OCI-LY1 (cell line): ENCODE data around the gene AMPD2.

Experiments
- H2AFZ ChIP-seq: fragments of 200-600 bp; sonication (generic), shearing (Covaris generic); 2 replicates; pipeline ENCODE4 v1.6.0; 2014; ENCODE audit warnings: antibody characterized with exemption, mild to moderate bottlenecking, low read length
- H3F3A ChIP-seq: fragments of 200-600 bp; sonication (generic), shearing (Covaris generic); 2 replicates; pipeline ENCODE4 v1.6.0; 2014; ENCODE audit warnings: mild to moderate bottlenecking, antibody characterized with exemption, low read length, moderate library complexity; ENCODE audit not compliant: insufficient read depth
- H3K27ac ChIP-seq: fragments of 200-600 bp; sonication (generic); 2 replicates; pipeline ENCODE4 v1.5.1; 2014; ENCODE audit warnings: low read length, mixed run types, mild to moderate bottlenecking, low read depth; ENCODE audit not compliant: poor library complexity, severe bottlenecking
- H3K27me3 ChIP-seq: fragments of 200-600 bp; sonication (generic); 2 replicates; pipeline ENCODE4 v1.6.0; 2014; ENCODE audit warnings: antibody characterized with exemption, mild to moderate bottlenecking, low read length, moderate library complexity; ENCODE audit not compliant: insufficient read depth
- H3K36me3 ChIP-seq: fragments of 200-600 bp; sonication (generic); 2 replicates; pipeline ENCODE4 v1.6.1; 2014; ENCODE audit warnings: mild to moderate bottlenecking, antibody characterized with exemption, low read length, moderate library complexity, mixed read lengths; ENCODE audit not compliant: insufficient read depth
- H3K4me1 ChIP-seq: fragments of 200-600 bp; sonication (generic); 2 replicates; pipeline ENCODE4 v1.5.1; 2014; ENCODE audit warnings: mild to moderate bottlenecking, low read length, moderate library complexity; ENCODE audit not compliant: insufficient read depth, severe bottlenecking
- H3K4me2 ChIP-seq: fragments of 200-600 bp; sonication (generic), shearing (Covaris generic); 2 replicates; pipeline ENCODE4 v1.6.1; 2014; ENCODE audit warnings: low read length
- H3K4me3 ChIP-seq: fragments of 200-600 bp; sonication (generic); 2 replicates; pipeline ENCODE4 v1.5.1; 2014; ENCODE audit warnings: low read length, low read depth, mild to moderate bottlenecking, mixed read lengths; ENCODE audit not compliant: poor library complexity, severe bottlenecking
- H3K79me2 ChIP-seq: fragments of 200-600 bp; shearing (Covaris generic); 2 replicates; pipeline ENCODE4 v1.6.1; 2016; ENCODE audit warnings: mixed run types, low read length, mixed read lengths; ENCODE audit not compliant: insufficient read depth
- H3K9ac ChIP-seq: fragments of 200-600 bp; sonication (generic), shearing (Covaris generic); 2 replicates; pipeline ENCODE4 v1.6.1; 2014; ENCODE audit warnings: mild to moderate bottlenecking, low read length, mixed read lengths
- H3K9me2 ChIP-seq: fragments of 200-600 bp; sonication (generic), shearing (Covaris generic); 2 replicates; pipeline ENCODE4 v1.6.1; 2014; ENCODE audit warnings: low read depth, mild to moderate bottlenecking, low read length, mixed read lengths
- H3K9me3 ChIP-seq: fragments of 200-600 bp; shearing (Covaris generic); 2 replicates; pipeline ENCODE4 v1.6.1; 2014; ENCODE audit warnings: low read length, mixed read lengths
- H4K20me1 ChIP-seq: fragments of 200-600 bp; sonication (generic), shearing (Covaris generic); 2 replicates; pipeline ENCODE4 v1.6.0; 2016; ENCODE audit warnings: mild to moderate bottlenecking, low read length; ENCODE audit not compliant: insufficient read depth
- EZH2 ChIP-seq: fragments of 200-600 bp; sonication (generic), shearing (Covaris generic); IDR thresholded peaks from 2 replicates; pipeline ENCODE4 v1.8.0; 2017; ENCODE audit warnings: borderline replicate concordance, mixed run types, mild to moderate bottlenecking, antibody characterized with exemption, low read length, moderate library complexity, mixed read lengths
- TF ChIP-seq, protein P1 (sequence below): fragments of 200-600 bp; sonication (generic), shearing (Covaris generic); IDR thresholded peaks from 2 replicates; pipeline ENCODE4 v1.5.1; 2017; ENCODE audit warnings: mild to moderate bottlenecking, antibody characterized with exemption, low read length, moderate library complexity, mixed read lengths

Gene AMPD2

GRCh38 chr1:109622137-109622892 lies 2.7 kb downstream of the AMPD2 start:
- no peaks in the 10 kb centered on the region for H3K27me3 ChIP-seq
- H3K4me2 ChIP-seq, result peak overlapping the region; percentile 75
- no peak overlapping the region for H2AFZ ChIP-seq
- H3K79me2 ChIP-seq, result no peaks in the 10 kb centered on the region
- H3F3A ChIP-seq, result no peaks in the 10 kb centered on the region
- H3K9ac ChIP-seq, result peak overlapping the region; percentile 85; the same call in 1 of the 2 replicates
- H3K9me2 ChIP-seq, result no peaks in the 10 kb centered on the region
- H3K4me1 ChIP-seq, result peaks cover 58% of the 10 kb centered on the region
- H3K9me3 ChIP-seq, result no peaks in the 10 kb centered on the region
- H3K36me3 ChIP-seq, result peaks cover 4% of the 10 kb centered on the region; the same call in 1 of the 2 replicates
- peak overlapping the region; percentile 79 for H3K27ac ChIP-seq
- H3K4me3 ChIP-seq, result peak overlapping the region; percentile 87
- no peaks in the 10 kb centered on the region for H4K20me1 ChIP-seq
- no peak for TF ChIP-seq EZH2
- TF ChIP-seq, protein P1, sequence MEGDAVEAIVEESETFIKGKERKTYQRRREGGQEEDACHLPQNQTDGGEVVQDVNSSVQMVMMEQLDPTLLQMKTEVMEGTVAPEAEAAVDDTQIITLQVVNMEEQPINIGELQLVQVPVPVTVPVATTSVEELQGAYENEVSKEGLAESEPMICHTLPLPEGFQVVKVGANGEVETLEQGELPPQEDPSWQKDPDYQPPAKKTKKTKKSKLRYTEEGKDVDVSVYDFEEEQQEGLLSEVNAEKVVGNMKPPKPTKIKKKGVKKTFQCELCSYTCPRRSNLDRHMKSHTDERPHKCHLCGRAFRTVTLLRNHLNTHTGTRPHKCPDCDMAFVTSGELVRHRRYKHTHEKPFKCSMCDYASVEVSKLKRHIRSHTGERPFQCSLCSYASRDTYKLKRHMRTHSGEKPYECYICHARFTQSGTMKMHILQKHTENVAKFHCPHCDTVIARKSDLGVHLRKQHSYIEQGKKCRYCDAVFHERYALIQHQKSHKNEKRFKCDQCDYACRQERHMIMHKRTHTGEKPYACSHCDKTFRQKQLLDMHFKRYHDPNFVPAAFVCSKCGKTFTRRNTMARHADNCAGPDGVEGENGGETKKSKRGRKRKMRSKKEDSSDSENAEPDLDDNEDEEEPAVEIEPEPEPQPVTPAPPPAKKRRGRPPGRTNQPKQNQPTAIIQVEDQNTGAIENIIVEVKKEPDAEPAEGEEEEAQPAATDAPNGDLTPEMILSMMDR, result no peak

DNA sequence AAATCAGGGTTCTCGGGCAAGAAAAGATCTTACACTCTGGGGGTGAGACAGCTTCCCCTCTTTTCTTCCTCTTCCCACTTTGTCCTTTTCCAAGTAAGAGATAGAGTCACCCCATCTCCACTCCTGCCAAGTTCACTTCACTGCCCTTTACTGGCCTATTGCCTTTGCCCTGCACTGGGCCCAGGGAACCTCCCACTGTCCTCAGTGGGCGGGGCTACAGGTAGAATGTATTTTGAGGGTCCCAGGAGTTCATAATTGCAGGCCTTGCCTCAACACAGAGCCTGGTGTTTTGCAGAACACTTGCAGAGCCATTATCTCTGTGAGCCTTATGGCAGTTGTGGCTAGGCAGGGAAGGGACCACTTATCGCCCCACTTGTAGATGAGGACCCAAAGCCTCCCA lies 3.3 kb downstream of the AMPD2 start:
- Histone ChIP-seq H2AFZ (no peak overlapping the region), H3K79me2 (no peaks in the 10 kb centered on the region), H3K4me2 (peak overlapping the region; percentile 75; the same call in 1 of the 2 replicates), H3K27me3 (no peaks in the 10 kb centered on the region), H3K9me2 (no peaks in the 10 kb centered on the region), H3K4me1 (peaks cover 58% of the 10 kb centered on the region), H3K4me3 (peak overlapping the region; percentile 55), H3K36me3 (peaks cover 10% of the 10 kb centered on the region; the same call in 1 of the 2 replicates), H3K9me3 (no peaks in the 10 kb centered on the region), H3K27ac (peak overlapping the region; percentile 79), H3K9ac (peak overlapping the region; percentile 63; the same call in 1 of the 2 replicates), H3F3A (no peaks in the 10 kb centered on the region), H4K20me1 (no peaks in the 10 kb centered on the region)
- TF ChIP-seq, protein P1, result no peak
- no peak for TF ChIP-seq EZH2

DNA sequence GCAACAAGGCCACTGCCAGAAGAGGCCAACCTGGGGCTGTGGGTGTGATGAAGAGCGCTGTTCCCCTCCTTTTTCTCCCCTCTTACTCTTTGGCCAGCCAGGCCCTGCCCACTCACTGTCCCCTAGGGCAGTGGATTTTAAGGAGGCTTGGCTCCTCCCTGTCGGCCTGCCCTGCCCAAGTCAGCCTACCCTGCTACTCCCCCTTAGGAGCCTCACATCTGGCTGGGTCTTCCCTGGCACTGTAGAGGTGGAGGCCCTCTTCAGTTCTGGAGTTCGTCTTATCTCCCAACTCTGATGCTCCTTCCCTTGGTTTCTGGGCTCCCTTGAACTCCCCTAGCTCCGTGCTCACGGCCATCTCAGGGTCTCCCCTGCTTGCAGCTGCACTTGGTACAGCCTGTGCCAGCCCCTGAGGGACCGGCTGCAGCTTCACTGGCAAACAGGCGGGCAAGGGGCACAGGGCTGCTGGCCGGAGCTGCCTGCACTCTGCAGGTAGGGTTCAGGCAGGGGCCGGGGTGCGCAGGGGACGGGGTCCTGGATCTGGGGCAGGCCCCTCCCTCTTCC lies 4.0 kb downstream of the AMPD2 start:
- TF ChIP-seq, protein P1, result no peak
- no peak for TF ChIP-seq EZH2
- peaks cover 54% of the 10 kb centered on the region for H3K4me1 ChIP-seq
- no peaks in the 10 kb centered on the region for H3F3A ChIP-seq
- no peaks in the 10 kb centered on the region for H3K9me2 ChIP-seq
- H3K4me3 ChIP-seq, result peak overlapping the region; percentile 55
- H3K4me2 ChIP-seq, result peak overlapping the region; percentile 75
- no peaks in the 10 kb centered on the region for H4K20me1 ChIP-seq
- H2AFZ ChIP-seq, result no peak overlapping the region
- no peaks in the 10 kb centered on the region for H3K79me2 ChIP-seq
- no peaks in the 10 kb centered on the region for H3K9me3 ChIP-seq
- peak overlapping the region; percentile 79 for H3K27ac ChIP-seq
- peak overlapping the region; percentile 63; the same call in 1 of the 2 replicates for H3K9ac ChIP-seq
- H3K27me3 ChIP-seq, result no peaks in the 10 kb centered on the region
- peaks cover 17% of the 10 kb centered on the region for H3K36me3 ChIP-seq
